A673 (cell line): Measurements from ENCODE around the gene GNL3.

ENCODE experiments used
- CTCF ChIP-seq: fragments of 300-800, 200-600 bp; sonication (generic); conservative IDR thresholded peaks from 2 replicates; pipeline ENCODE4 v1.5.1; 2017; ENCODE audit warnings: low read depth, mild to moderate bottlenecking, antibody characterized with exemption, low read length, moderate library complexity, mixed read lengths
- EZH2 ChIP-seq: fragments of 200-600 bp; sonication (generic); IDR thresholded peaks from 2 replicates; pipeline ENCODE4 v1.6.1; 2017; ENCODE audit warnings: borderline replicate concordance, low read depth, mild to moderate bottlenecking, mixed read lengths, antibody characterized with exemption, low read length; ENCODE audit not compliant: poor library complexity, severe bottlenecking

DNA sequence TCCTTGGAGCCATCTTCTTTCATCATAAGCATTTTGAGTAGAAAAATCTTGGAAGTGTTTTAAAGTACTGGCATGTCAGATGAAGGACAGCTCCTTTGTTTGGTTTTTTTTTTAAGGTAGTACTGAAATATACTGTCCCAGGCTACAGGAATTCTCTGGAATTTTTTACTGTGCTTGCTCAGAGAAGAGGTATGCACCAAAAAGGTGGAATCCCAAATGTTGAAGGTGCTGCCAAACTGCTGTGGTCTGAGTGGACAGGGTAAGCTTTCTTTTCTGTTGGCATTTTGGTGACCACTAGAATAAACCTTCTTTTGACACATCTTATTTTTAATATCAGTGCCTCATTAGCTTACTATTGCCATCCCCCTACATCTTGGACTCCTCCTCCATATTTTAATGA lies 7.2 kb downstream of the GNL3 start:
- TF ChIP-seq CTCF (no peak), EZH2 (no peak)
